ENCODE measurements around the gene CTNNA3.

Gene CTNNA3

GRCh38 chr10:66180021-66180420, 1516.0 kb downstream of the CTNNA3 start:
- Histone ChIP-seq H3K36me3 (ENCODE audit: low read length) (no peaks in the 10 kb centered on the region), H2AFZ (ENCODE audit: low read depth, low read length, severe bottlenecking) (peak overlapping the region; percentile 55), H3K4me3 (ENCODE audit: insufficient read depth, low read length, poor library complexity, severe bottlenecking) (no peak overlapping the region), H3K27ac (ENCODE audit: low read depth, low read length) (no peak overlapping the region), H3K27me3 (ENCODE audit: low read length) (no peaks in the 10 kb centered on the region), H3K4me2 (ENCODE audit: low read depth, low read length, poor library complexity, severe bottlenecking) (no peak overlapping the region), H3K9me2 (replicated peaks; ENCODE audit: insufficient read depth, low read length) (no peaks in the 10 kb centered on the region), H3K9ac (ENCODE audit: low read length) (no peak overlapping the region), H3K79me2 (ENCODE audit: insufficient read depth, low read length) (no peaks in the 10 kb centered on the region), H4K20me1 (ENCODE audit: low read depth, low read length) (no peaks in the 10 kb centered on the region), H3K9me3 (ENCODE audit: insufficient read depth, low read length) (no peaks in the 10 kb centered on the region), H3F3A (ENCODE audit: insufficient read depth) (no peaks in the 10 kb centered on the region)
- TF ChIP-seq CTCF (IDR thresholded peaks at IDR 0.05; ENCODE audit: insufficient read depth, low read length, poor library complexity, severe bottlenecking) = no peak
- no peak for TF ChIP-seq EZH2phosphoT487 (conservative IDR thresholded peaks at IDR 0.05; ENCODE audit: low read length)

GRCh38 chr10:66176772-66177171, 1519.2 kb downstream of the CTNNA3 start:
- no peaks in the 10 kb centered on the region for H4K20me1 ChIP-seq (ENCODE audit: low read depth, low read length)
- TF ChIP-seq CTCF (IDR thresholded peaks at IDR 0.05; ENCODE audit: insufficient read depth, low read length, poor library complexity, severe bottlenecking) (no peak), EZH2phosphoT487 (conservative IDR thresholded peaks at IDR 0.05; ENCODE audit: low read length) (no peak)
- no peaks in the 10 kb centered on the region for H3K36me3 ChIP-seq (ENCODE audit: low read length)

GRCh38 chr10:66167816-66168215, 1528.2 kb downstream of the CTNNA3 start:
- Histone ChIP-seq H3K79me2 (ENCODE audit: insufficient read depth, low read length) (no peaks in the 10 kb centered on the region), H3K9me2 (replicated peaks; ENCODE audit: insufficient read depth, low read length) (no peaks in the 10 kb centered on the region), H3K4me3 (ENCODE audit: insufficient read depth, low read length, poor library complexity, severe bottlenecking) (no peak overlapping the region), H3K4me2 (ENCODE audit: low read depth, low read length, poor library complexity, severe bottlenecking) (no peak overlapping the region), H4K20me1 (ENCODE audit: low read depth, low read length) (no peaks in the 10 kb centered on the region), H3K27me3 (ENCODE audit: low read length) (no peaks in the 10 kb centered on the region), H2AFZ (ENCODE audit: low read depth, low read length, severe bottlenecking) (no peak overlapping the region), H3K27ac (ENCODE audit: low read depth, low read length) (no peak overlapping the region), H3K9ac (ENCODE audit: low read length) (no peak overlapping the region), H3K9me3 (ENCODE audit: insufficient read depth, low read length) (no peaks in the 10 kb centered on the region), H3F3A (ENCODE audit: insufficient read depth) (no peaks in the 10 kb centered on the region), H3K36me3 (ENCODE audit: low read length) (no peaks in the 10 kb centered on the region)
- TF ChIP-seq EZH2phosphoT487 (conservative IDR thresholded peaks at IDR 0.05; ENCODE audit: low read length) (no peak), CTCF (IDR thresholded peaks at IDR 0.05; ENCODE audit: insufficient read depth, low read length, poor library complexity, severe bottlenecking) (no peak)

More at GRCh38 chr10:66176772-66177171, 1519.2 kb downstream of the CTNNA3 start:
- Histone ChIP-seq H3K9me2 (replicated peaks; ENCODE audit: insufficient read depth, low read length) (no peaks in the 10 kb centered on the region), H3K4me3 (ENCODE audit: insufficient read depth, low read length, poor library complexity, severe bottlenecking) (no peak overlapping the region), H3K9ac (ENCODE audit: low read length) (no peak overlapping the region), H3K9me3 (ENCODE audit: insufficient read depth, low read length) (no peaks in the 10 kb centered on the region), H3K79me2 (ENCODE audit: insufficient read depth, low read length) (no peaks in the 10 kb centered on the region), H2AFZ (ENCODE audit: low read depth, low read length, severe bottlenecking) (no peak overlapping the region), H3F3A (ENCODE audit: insufficient read depth) (no peaks in the 10 kb centered on the region), H3K27me3 (ENCODE audit: low read length) (no peaks in the 10 kb centered on the region), H3K27ac (ENCODE audit: low read depth, low read length) (no peak overlapping the region), H3K4me2 (ENCODE audit: low read depth, low read length, poor library complexity, severe bottlenecking) (no peak overlapping the region)
